Natural killer cell (primary cell): ENCODE measurements around the gene KICS2. TPM values are rescaled to one million over a fixed set of nuclear protein-coding genes. Genes with fewer than 3 reads are reported as not detected.
"Not testable (repeated sequence)": the region's sequence is repeated elsewhere in the genome, so short reads cannot be mapped to it uniquely, and the experiment has no call there.

Experiments
- ATAC-seq, 3 donors: fragments of 150-1000 bp in 2 of 3; fragments of 200-7000 bp in 1 of 3; cut with Tn5 transposase; 1 replicate in 1 of 3; 2 replicates in 2 of 3; pipeline ENCODE4 v1.10.0; 2021; ENCODE audit warnings: mild to moderate bottlenecking in 2 of 3, moderate library complexity in 2 of 3
- DNase-seq, 2 donors: peaks; one replicate each; pipeline versions ENCODE4 v3.0.0 to v3.0.0-alpha.2; 2013 to 2021; ENCODE audit warnings: mixed read lengths in 1 of 2
- H3K27ac ChIP-seq: one replicate; pipeline ENCODE4 v1.5.1; 2013; ENCODE audit warnings: mild to moderate bottlenecking, low read length
- H3K27me3 ChIP-seq: one replicate; pipeline ENCODE4 v1.6.1; 2013; ENCODE audit warnings: low read length; ENCODE audit not compliant: control insufficient read depth, insufficient read depth
- H3K36me3 ChIP-seq: one replicate; pipeline ENCODE4 v1.6.1; 2013; ENCODE audit warnings: low read length; ENCODE audit not compliant: control insufficient read depth, insufficient read depth
- H3K4me1 ChIP-seq: one replicate; pipeline ENCODE4 v1.6.1; 2013; ENCODE audit warnings: low read length; ENCODE audit not compliant: control insufficient read depth, insufficient read depth
- H3K4me3 ChIP-seq: one replicate; pipeline ENCODE4 v1.5.1; 2013; ENCODE audit warnings: low read length
- H3K9me3 ChIP-seq: one replicate; pipeline ENCODE4 v1.6.1; 2013; ENCODE audit warnings: low read length; ENCODE audit not compliant: control insufficient read depth, insufficient read depth
- H3K27ac Mint-ChIP-seq, 2 donors: one replicate each; pipeline ENCODE4 v1.8.0; 2022; ENCODE audit warnings: mild to moderate bottlenecking in 2 of 2, mixed read lengths in 2 of 2, moderate library complexity in 1 of 2
- H3K27me3 Mint-ChIP-seq, 2 donors: one replicate each; pipeline ENCODE4 v1.8.0; 2022; ENCODE audit warnings: low read depth in 2 of 2, mixed read lengths in 2 of 2
- H3K36me3 Mint-ChIP-seq: one replicate; pipeline ENCODE4 v1.8.0; 2022; ENCODE audit warnings: mixed read lengths
- H3K4me1 Mint-ChIP-seq, 2 donors: one replicate each; pipeline ENCODE4 v1.8.0; 2022; ENCODE audit warnings: mixed read lengths in 2 of 2
- H3K4me3 Mint-ChIP-seq: one replicate; pipeline ENCODE4 v1.8.0; 2022; ENCODE audit warnings: mild to moderate bottlenecking, moderate library complexity, mixed read lengths
- H3K9me3 Mint-ChIP-seq, 2 donors: one replicate each; pipeline ENCODE4 v1.8.0; 2022; ENCODE audit warnings: mixed read lengths in 2 of 2
- WGBS: methylation state at CpG from one replicate; pipeline ENCODE4 v1.1.7; 2013; ENCODE audit warnings: missing lambda C conversion rate; ENCODE audit not compliant: insufficient coverage; 5-methylcytosine and 5-hydroxymethylcytosine counted together
- intact Hi-C: fragments of 100-400 bp; cut with micrococcal nuclease; formaldehyde crosslinking; loops from one replicate; pipeline ENCODE4 v1.14.2; 2022
- total RNA-seq, 4 donors: library from RNA; stranded (reverse); fragments of 120-200 nt in 1 of 4; gene quantifications; one replicate each; pipeline versions ENCODE4 v1.2.3 to v1.2.4, GENCODE V29; 2013 to 2022
- TF ChIP-seq, protein P1 (sequence below): fragments of 200-600 bp; IDR thresholded peaks from one replicate; pipeline ENCODE4 v1.8.0; 2022; ENCODE audit warnings: antibody characterized with exemption

The KICS2 gene
- total RNA-seq, 3 donors from 2014 or later (not counting 1 experiment from before 2014, with no cell fraction given): 14.7 to 19.5 (median 15.6) TPM

DNA sequence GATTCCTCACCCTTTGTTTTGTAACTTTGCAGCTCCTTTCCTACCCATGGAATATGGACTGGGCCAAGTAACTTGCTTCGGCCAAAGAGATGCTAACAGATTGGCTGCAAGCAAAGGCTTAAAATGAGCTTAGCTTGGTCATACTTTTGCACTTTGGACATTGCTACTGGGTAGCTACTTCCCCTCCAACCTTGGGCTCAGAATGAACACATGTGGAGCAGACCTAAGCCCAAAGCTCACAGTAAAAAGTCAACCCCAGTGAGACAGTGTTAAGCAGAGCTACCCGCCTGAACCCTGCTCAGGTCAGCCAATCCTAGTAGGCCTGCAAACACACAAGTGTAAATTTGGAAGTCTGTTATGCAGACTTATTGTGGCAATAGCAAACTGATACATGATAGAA lies 14.6 kb downstream of the KICS2 start:
- DNase-seq: no peak
- no peaks in the 10 kb centered on the region for H3K4me1 Mint-ChIP-seq
- Histone ChIP-seq H3K27ac (no peak overlapping the region), H3K4me1 (no peaks in the 10 kb centered on the region), H3K4me3 (no peak overlapping the region), H3K27me3 (no peaks in the 10 kb centered on the region), H3K36me3 (peaks cover 6% of the 10 kb centered on the region), H3K9me3 (no peaks in the 10 kb centered on the region)
- H3K27me3 Mint-ChIP-seq: no peaks in the 10 kb centered on the region
- WGBS: 96% methylated on average over 2 of the region's 2 CpGs
- intact Hi-C loops: no loop called here
- TF ChIP-seq, protein P1, sequence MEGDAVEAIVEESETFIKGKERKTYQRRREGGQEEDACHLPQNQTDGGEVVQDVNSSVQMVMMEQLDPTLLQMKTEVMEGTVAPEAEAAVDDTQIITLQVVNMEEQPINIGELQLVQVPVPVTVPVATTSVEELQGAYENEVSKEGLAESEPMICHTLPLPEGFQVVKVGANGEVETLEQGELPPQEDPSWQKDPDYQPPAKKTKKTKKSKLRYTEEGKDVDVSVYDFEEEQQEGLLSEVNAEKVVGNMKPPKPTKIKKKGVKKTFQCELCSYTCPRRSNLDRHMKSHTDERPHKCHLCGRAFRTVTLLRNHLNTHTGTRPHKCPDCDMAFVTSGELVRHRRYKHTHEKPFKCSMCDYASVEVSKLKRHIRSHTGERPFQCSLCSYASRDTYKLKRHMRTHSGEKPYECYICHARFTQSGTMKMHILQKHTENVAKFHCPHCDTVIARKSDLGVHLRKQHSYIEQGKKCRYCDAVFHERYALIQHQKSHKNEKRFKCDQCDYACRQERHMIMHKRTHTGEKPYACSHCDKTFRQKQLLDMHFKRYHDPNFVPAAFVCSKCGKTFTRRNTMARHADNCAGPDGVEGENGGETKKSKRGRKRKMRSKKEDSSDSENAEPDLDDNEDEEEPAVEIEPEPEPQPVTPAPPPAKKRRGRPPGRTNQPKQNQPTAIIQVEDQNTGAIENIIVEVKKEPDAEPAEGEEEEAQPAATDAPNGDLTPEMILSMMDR: no peak
- no peak overlapping the region for H3K4me3 Mint-ChIP-seq
- no peak overlapping the region for H3K27ac Mint-ChIP-seq
- no peaks in the 10 kb centered on the region for H3K9me3 Mint-ChIP-seq
- ATAC-seq: no peak
- peaks cover 7% of the 10 kb centered on the region for H3K36me3 Mint-ChIP-seq

- Histone ChIP-seq H3K27ac (no peak overlapping the region), H3K4me1 (no peaks in the 10 kb centered on the region), H3K36me3 (peaks cover 6% of the 10 kb centered on the region), H3K4me3 (no peak overlapping the region), H3K27me3 (no peaks in the 10 kb centered on the region), H3K9me3 (no peaks in the 10 kb centered on the region)
- intact Hi-C loops: no loop called here
- Mint-ChIP-seq H3K4me1 (no peaks in the 10 kb centered on the region), H3K27me3 (no peaks in the 10 kb centered on the region), H3K27ac (no peak overlapping the region), H3K9me3 (no peaks in the 10 kb centered on the region), H3K36me3 (no peaks in the 10 kb centered on the region), H3K4me3 (no peak overlapping the region)
- no CpG with 5 or more reads among the region's 2 CpGs for WGBS
- TF ChIP-seq, protein P1: no peak
- DNase-seq (no peak), ATAC-seq (no peak)
Observed at GRCh38 chr12:64205542-64205941, 16.6 kb downstream of the KICS2 start.

DNA sequence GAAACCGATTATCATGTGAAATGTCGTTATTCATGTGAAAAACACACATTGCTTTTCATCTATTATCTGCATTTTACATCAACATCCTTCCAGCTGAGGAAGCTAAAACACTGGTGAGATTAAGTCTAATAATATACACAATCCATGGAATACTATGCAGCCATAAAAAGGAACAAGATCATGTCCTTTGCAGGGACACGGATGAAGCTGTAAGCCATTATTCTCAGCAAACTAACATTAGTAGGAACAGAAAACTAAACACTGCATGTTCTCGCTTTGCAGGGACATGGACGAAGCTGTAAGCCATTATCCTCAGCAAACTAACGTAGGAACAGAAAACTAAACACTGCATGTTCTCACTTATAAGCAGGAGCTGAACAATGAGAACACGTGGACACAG lies 18.3 kb downstream of the KICS2 start:
- DNase-seq: no peak
- H3K27me3 Mint-ChIP-seq: no peaks in the 10 kb centered on the region
- H3K4me1 Mint-ChIP-seq: no peaks in the 10 kb centered on the region
- Histone ChIP-seq H3K4me3 (no peak overlapping the region), H3K27ac (no peak overlapping the region), H3K4me1 (no peaks in the 10 kb centered on the region), H3K36me3 (peaks cover 1% of the 10 kb centered on the region), H3K9me3 (no peaks in the 10 kb centered on the region), H3K27me3 (no peaks in the 10 kb centered on the region)
- ATAC-seq: no peak
- H3K36me3 Mint-ChIP-seq: no peaks in the 10 kb centered on the region
- WGBS: 49% methylated on average over 6 of the region's 7 CpGs
- TF ChIP-seq, protein P1: no peak
- no peaks in the 10 kb centered on the region for H3K9me3 Mint-ChIP-seq
- no peak overlapping the region for H3K4me3 Mint-ChIP-seq
- intact Hi-C loops: no loop called here
- no peak overlapping the region for H3K27ac Mint-ChIP-seq

- Histone ChIP-seq H3K4me1 (no peaks in the 10 kb centered on the region), H3K4me3 (no peak overlapping the region), H3K27ac (no peak overlapping the region), H3K27me3 (no peaks in the 10 kb centered on the region), H3K36me3 (peaks cover 1% of the 10 kb centered on the region), H3K9me3 (no peaks in the 10 kb centered on the region)
- Mint-ChIP-seq H3K27me3 (no peaks in the 10 kb centered on the region), H3K9me3 (no peaks in the 10 kb centered on the region), H3K36me3 (no peaks in the 10 kb centered on the region), H3K4me1 (no peaks in the 10 kb centered on the region), H3K27ac (no peak overlapping the region), H3K4me3 (no peak overlapping the region)
- ATAC-seq (no peak), DNase-seq (no peak)
- intact Hi-C loops: no loop called here
- WGBS: 93% methylated on average over 5 of the region's 5 CpGs
- TF ChIP-seq, protein P1: no peak
Observed at GRCh38 chr12:64203036-64203435, 19.1 kb downstream of the KICS2 start.

DNA sequence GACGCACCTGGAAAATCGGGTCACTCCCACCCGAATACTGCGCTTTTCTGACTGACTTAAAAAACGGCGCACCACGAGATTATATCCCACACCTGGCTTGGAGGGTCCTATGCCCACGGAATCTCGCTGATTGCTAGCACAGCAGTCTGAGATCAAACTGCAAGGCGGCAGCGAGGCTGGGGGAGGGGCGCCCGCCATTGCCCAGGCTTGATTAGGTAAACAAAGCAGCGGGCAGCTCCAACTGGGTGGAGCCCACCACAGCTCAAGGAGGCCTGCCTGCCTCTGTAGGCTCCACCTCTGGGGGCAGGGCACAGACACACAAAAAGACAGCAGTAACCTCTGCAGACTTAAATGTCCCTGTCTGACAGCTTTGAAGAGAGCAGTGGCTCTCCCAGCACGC lies 26.3 kb downstream of the KICS2 start:
- H3K4me1 ChIP-seq, H3K27ac ChIP-seq, intact Hi-C loops, DNase-seq, H3K36me3 Mint-ChIP-seq, H3K4me3 Mint-ChIP-seq, H3K36me3 ChIP-seq, ATAC-seq, H3K27ac Mint-ChIP-seq, H3K4me1 Mint-ChIP-seq, H3K9me3 ChIP-seq, H3K9me3 Mint-ChIP-seq, H3K4me3 ChIP-seq, H3K27me3 Mint-ChIP-seq, H3K27me3 ChIP-seq: not testable (repeated sequence)
- WGBS: 100% methylated on average over 5 of the region's 15 CpGs
